Choroid plexus epithelial cell (primary cell): ENCODE results near the gene KMT5C.

Source experiments
- DNase-seq: peaks from one replicate; pipeline ENCODE4 v3.0.0-alpha.2; 2010; ENCODE audit warnings: low read depth
- H3K4me3 ChIP-seq: 2 replicates; pipeline ENCODE4 v1.5.1; 2011; ENCODE audit warnings: low read depth, mild to moderate bottlenecking, control low read depth, low read length, moderate library complexity
- CTCF ChIP-seq: conservative IDR thresholded peaks from 2 replicates; pipeline ENCODE4 v1.5.1; 2011; ENCODE audit warnings: low read depth, mild to moderate bottlenecking, control low read depth, inconsistent platforms, low read length, moderate library complexity

Gene KMT5C

GRCh38 chr19:55373993-55374757, 34.5 kb downstream of the KMT5C start:
- H3K4me3 ChIP-seq, result no peak overlapping the region
- no peak for TF ChIP-seq CTCF
- no peak for DNase-seq

GRCh38 chr19:55376241-55376933, 36.7 kb downstream of the KMT5C start, which contains the start of gene TMEM190:
Gene TMEM190, plus strand, starts transcription at chr19:55376826. Its CDS starts 28 bp downstream, at chr19:55376854.
- TF ChIP-seq CTCF, result no peak
- no peak for DNase-seq
- H3K4me3 ChIP-seq, result no peak within 1 kb of the TSS

- no peak for TF ChIP-seq CTCF
- no peak for DNase-seq
Measured at GRCh38 chr19:55377356-55378131, 37.9 kb downstream of the KMT5C start.

GRCh38 chr19:55379174-55379573, 39.5 kb downstream of the KMT5C start:
- no peak for TF ChIP-seq CTCF
- no peak overlapping the region for H3K4me3 ChIP-seq
- DNase-seq, result no peak

More at GRCh38 chr19:55377356-55378131, 37.9 kb downstream of the KMT5C start:
- no peak overlapping the region for H3K4me3 ChIP-seq

- TF ChIP-seq CTCF, result no peak
- H3K4me3 ChIP-seq, result no peak overlapping the region
- no peak for DNase-seq
Measured at GRCh38 chr19:55382013-55382412, 42.3 kb downstream of the KMT5C start.

- no peak for DNase-seq
Measured at GRCh38 chr19:55382522-55383054, 42.9 kb downstream of the KMT5C start.

More at GRCh38 chr19:55382522-55383054, 42.9 kb downstream of the KMT5C start:
- no peak overlapping the region for H3K4me3 ChIP-seq
- no peak for TF ChIP-seq CTCF
